ENCODE data around the gene PALM3. TPM values are rescaled to one million over a fixed set of nuclear protein-coding genes. Genes with fewer than 3 reads are reported as not detected.

PALM3 gene
- total RNA-seq, 1 donor from 2014 or later, result not detected

GRCh38 chr19:14005349-14006084 is 56.4 kb downstream of the PALM3 start:
- H3K4me3 ChIP-seq (ENCODE audit: low read length in 3 of 3), result peak overlapping the region; percentile 61 to 68 (median 62)
- H3K4me1 ChIP-seq (ENCODE audit: control insufficient read depth in 3 of 3, insufficient read depth in 3 of 3, low read length in 3 of 3), result peaks cover 37 to 44% (median 38%) of the 10 kb centered on the region in 3 donors
- no peaks in the 10 kb centered on the region for H3K27me3 ChIP-seq (ENCODE audit: control insufficient read depth in 3 of 3, insufficient read depth in 3 of 3, low read length in 3 of 3)
- peak overlapping the region; percentile 99 for H3K27ac ChIP-seq (ENCODE audit: low read depth, low read length)
- H3K9me3 ChIP-seq (ENCODE audit: control insufficient read depth in 3 of 3, low read length in 3 of 3), result no peaks in the 10 kb centered on the region
- H3K36me3 ChIP-seq (ENCODE audit: control insufficient read depth in 3 of 3, insufficient read depth in 3 of 3, low read length in 3 of 3), result no peaks in the 10 kb centered on the region
- H3K9ac ChIP-seq (ENCODE audit: low read depth in 1 of 3, low read length in 3 of 3), result peak overlapping the region; percentile 69 to 77 (median 74)

DNA sequence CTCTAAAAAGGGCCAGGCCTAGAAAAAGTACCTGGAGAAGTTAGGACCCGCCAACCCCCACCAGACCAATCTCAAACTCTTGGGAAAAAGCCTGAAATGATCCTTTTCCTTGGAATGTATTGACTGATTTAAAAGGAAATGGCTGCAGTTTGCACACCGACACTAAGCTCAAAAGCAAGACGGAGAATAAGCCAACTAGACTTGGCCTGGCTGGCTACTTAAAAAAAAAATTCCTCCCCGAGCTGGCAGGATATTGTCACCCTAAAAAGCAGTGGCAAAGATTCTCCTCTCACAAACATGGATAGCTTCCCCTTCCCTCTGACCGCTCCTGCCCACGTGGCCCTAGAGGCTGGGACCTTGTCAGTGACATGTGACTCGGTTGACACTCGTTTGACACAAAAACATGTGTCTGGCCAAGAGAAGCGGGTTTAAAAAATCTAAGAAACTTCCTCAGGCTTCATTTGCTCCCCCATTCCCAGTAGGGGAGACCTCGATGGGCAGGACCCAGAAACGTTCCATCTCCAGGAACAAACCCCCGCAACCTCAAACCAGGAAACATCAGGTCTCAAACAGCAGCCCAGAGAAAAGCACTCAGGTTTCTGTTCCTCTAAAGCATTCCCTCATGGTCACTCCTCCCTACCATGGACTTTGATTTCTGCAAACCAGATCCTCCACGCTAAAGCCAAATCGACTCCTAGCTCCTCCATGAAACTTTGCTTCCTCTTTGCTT is 57.1 kb downstream of the PALM3 start:
- Histone ChIP-seq H3K36me3 (ENCODE audit: control insufficient read depth in 3 of 3, insufficient read depth in 3 of 3, low read length in 3 of 3) (no peaks in the 10 kb centered on the region), H3K9ac (ENCODE audit: low read depth in 1 of 3, low read length in 3 of 3) (peak overlapping the region; percentile 69 to 77 (median 74)), H3K27ac (ENCODE audit: low read depth, low read length) (peak overlapping the region; percentile 99), H3K4me3 (ENCODE audit: low read length in 3 of 3) (peak overlapping the region; percentile 60 to 68 (median 62)), H3K9me3 (ENCODE audit: control insufficient read depth in 3 of 3, low read length in 3 of 3) (no peaks in the 10 kb centered on the region), H3K4me1 (ENCODE audit: control insufficient read depth in 3 of 3, insufficient read depth in 3 of 3, low read length in 3 of 3) (peaks cover 37 to 45% (median 41%) of the 10 kb centered on the region in 3 donors), H3K27me3 (ENCODE audit: control insufficient read depth in 3 of 3, insufficient read depth in 3 of 3, low read length in 3 of 3) (no peaks in the 10 kb centered on the region)

Other genes starting within 250 kb of the PALM3 start
- not detected for gene NANOS3, start 184.9 kb downstream of the PALM3 start, total RNA-seq
- 1.6 TPM for gene BRME1, start 156.0 kb downstream of the PALM3 start, total RNA-seq
- gene CC2D1A, start 155.9 kb downstream of the PALM3 start, total RNA-seq, result 2.1 TPM
- gene PODNL1, start 123.7 kb downstream of the PALM3 start, total RNA-seq, result not detected
- 6.3 TPM for gene DCAF15, start 109.6 kb downstream of the PALM3 start, total RNA-seq
- gene RFX1, start 55.8 kb downstream of the PALM3 start, total RNA-seq, result 4.7 TPM
- gene RLN3, start 33.9 kb downstream of the PALM3 start, total RNA-seq, result not detected
- 2.6 TPM for gene IL27RA, start 30.3 kb downstream of the PALM3 start, total RNA-seq
- not detected for gene MISP3, start 10.7 kb upstream of the PALM3 start, total RNA-seq
- not detected for gene C19orf67, start 23.7 kb upstream of the PALM3 start, total RNA-seq
- gene SAMD1, start 28.7 kb upstream of the PALM3 start, total RNA-seq, result 12.5 TPM
- gene PRKACA, start 55.7 kb upstream of the PALM3 start, total RNA-seq, result 137 TPM
- gene ASF1B, start 74.5 kb upstream of the PALM3 start, total RNA-seq, result 3.7 TPM
- 12.0 TPM for gene ADGRL1, start 144.1 kb upstream of the PALM3 start, total RNA-seq

All from skeletal muscle tissue (tissue), 4 donors.